ENCODE results near the gene FCN2. TPM values are rescaled to one million over a fixed set of nuclear protein-coding genes. Genes with fewer than 3 reads are reported as not detected.

FCN2 gene
- total RNA-seq, 6 experiments from 2014 or later: 46.6 to 116 (median 77.3) TPM

DNA sequence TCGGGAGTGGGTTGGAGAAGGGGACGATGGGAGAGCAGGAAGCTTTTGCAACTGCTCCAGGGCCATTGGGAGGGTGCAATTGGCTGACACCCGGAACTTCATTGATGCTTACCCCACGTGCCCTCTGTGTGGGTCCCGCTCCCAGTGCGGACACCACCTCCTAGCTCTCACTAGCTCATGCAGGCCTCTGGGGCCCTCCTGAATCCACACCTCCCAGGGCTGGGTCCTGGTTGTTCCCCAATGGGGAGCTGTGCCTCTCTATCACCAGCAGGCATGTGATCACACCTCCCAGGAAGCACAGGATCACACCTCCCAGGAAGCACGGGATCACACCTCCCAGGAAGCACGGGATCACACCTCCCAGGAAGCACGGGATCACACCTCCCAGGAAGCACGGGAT, 32.1 kb upstream of the FCN2 start:
- Histone ChIP-seq H3K27me3 (no peaks in the 10 kb centered on the region), H3K36me3 (no peaks in the 10 kb centered on the region), H3K4me3 (no peak overlapping the region), H3K9me3 (no peaks in the 10 kb centered on the region), H3K4me1 (no peaks in the 10 kb centered on the region), H3K27ac (no peak overlapping the region)
- intact Hi-C loops (cut with DNase I): no loop called here
- no CpG with 5 or more reads among the region's 10 CpGs for WGBS (ENCODE audit: insufficient coverage, low coverage, low lambda C conversion rate, missing lambda C conversion rate)
- DNase-seq: no peak
- TF ChIP-seq POLR2A (IDR thresholded peaks at IDR 0.05): no peak
- TF ChIP-seq, protein P1, sequence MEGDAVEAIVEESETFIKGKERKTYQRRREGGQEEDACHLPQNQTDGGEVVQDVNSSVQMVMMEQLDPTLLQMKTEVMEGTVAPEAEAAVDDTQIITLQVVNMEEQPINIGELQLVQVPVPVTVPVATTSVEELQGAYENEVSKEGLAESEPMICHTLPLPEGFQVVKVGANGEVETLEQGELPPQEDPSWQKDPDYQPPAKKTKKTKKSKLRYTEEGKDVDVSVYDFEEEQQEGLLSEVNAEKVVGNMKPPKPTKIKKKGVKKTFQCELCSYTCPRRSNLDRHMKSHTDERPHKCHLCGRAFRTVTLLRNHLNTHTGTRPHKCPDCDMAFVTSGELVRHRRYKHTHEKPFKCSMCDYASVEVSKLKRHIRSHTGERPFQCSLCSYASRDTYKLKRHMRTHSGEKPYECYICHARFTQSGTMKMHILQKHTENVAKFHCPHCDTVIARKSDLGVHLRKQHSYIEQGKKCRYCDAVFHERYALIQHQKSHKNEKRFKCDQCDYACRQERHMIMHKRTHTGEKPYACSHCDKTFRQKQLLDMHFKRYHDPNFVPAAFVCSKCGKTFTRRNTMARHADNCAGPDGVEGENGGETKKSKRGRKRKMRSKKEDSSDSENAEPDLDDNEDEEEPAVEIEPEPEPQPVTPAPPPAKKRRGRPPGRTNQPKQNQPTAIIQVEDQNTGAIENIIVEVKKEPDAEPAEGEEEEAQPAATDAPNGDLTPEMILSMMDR (IDR thresholded peaks at IDR 0.05): no peak
- ATAC-seq: no peak

DNA sequence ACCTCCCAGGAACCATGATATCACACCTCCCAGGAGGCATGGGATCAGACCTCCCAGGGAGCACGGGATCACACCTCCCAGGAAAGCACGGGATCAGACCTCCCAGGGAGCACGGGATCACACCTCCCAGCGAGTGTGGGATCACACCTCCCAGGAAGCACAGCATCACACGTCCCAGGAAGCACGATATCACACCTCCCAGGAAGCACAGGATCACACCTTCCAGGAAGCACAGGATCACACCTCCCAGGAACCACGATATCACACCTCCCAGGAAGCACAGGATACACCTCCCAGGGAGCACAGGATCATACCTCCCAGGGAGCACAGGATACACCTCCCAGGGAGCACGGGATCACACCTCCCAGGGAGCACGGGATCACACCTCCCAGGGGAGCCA, 30.0 kb upstream of the FCN2 start:
- Histone ChIP-seq H3K27me3 (no peaks in the 10 kb centered on the region), H3K9me3 (no peaks in the 10 kb centered on the region), H3K4me3 (no peak overlapping the region), H3K27ac (no peak overlapping the region), H3K4me1 (no peaks in the 10 kb centered on the region), H3K36me3 (no peaks in the 10 kb centered on the region)
- DNase-seq (no peak), ATAC-seq (no peak)
- 40% methylated on average over 1 of the region's 9 CpGs for WGBS (ENCODE audit: insufficient coverage, low coverage, low lambda C conversion rate, missing lambda C conversion rate)
- no peak for TF ChIP-seq POLR2A (IDR thresholded peaks at IDR 0.05)
- TF ChIP-seq, protein P1 (IDR thresholded peaks at IDR 0.05): no peak
- intact Hi-C loops (cut with DNase I): no loop called here

DNA sequence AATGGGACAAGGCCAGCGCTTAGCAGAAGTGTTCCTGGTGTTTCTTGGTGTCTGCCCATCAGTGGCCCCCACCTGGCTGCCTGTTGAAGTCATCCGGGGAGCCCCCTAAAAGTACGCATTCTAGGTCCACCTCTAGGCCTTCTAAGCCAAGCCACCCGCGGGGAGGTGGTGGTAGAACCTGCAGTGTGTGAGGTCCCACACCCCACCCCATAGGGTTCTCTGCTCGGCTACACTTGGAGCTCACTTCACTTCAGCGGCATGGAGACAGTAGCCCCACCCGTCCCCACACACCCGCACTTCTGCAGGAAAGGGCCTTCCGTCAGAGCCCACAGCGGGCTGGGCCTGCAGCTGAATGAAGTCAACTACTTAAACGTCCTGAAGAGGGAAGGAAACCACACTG, 29.6 kb upstream of the FCN2 start:
- no peaks in the 10 kb centered on the region for H3K4me1 ChIP-seq
- TF ChIP-seq, protein P1 (IDR thresholded peaks at IDR 0.05): no peak
- intact Hi-C loops (cut with DNase I): no loop called here
- H3K27me3 ChIP-seq: no peaks in the 10 kb centered on the region
- no peaks in the 10 kb centered on the region for H3K9me3 ChIP-seq
- 60% methylated on average over 5 of the region's 12 CpGs for WGBS (ENCODE audit: insufficient coverage, low coverage, low lambda C conversion rate, missing lambda C conversion rate)
- H3K27ac ChIP-seq: no peak overlapping the region
- DNase-seq (peak in 1 of 3 donors; percentile 30), ATAC-seq (no peak)
- H3K36me3 ChIP-seq: no peaks in the 10 kb centered on the region
- H3K4me3 ChIP-seq: no peak overlapping the region

DNA sequence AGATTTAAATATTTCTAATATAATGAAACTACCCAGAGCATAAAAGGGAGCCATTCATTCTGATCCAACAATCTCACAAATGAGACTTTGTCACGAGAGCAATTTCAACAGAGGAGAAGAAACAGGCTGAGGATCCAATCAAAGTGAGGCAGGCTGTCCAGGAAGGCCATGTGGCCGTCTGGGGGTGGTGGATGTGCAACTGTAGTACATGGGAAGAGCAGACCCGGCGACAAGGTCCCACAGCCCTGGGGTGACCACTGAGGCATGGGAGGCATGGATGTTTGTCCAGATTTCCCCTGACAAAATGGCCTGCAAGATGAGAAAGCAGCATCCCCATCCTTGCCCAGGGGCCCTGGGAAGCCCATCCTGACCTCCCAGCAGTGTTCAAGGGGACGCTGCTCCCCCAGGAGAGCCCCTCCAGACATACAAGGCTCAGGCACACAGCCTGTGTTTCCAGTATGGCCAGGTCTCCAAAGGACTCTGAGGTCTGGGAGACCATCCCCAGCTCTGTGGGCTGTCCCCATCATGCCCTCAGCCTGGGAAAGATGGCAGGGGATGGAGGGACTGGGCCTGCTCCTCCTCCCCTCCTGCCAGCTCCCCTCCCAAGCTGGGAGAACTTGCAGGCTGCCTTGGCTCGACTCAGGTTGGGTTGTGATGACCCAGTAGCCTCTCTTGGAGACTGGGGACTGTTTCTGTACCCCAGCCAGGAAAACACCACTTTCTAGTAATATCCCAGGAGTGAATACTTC, 27.5 kb upstream of the FCN2 start:
- Histone ChIP-seq H3K9me3 (no peaks in the 10 kb centered on the region), H3K27ac (no peak overlapping the region), H3K4me1 (no peaks in the 10 kb centered on the region), H3K27me3 (no peaks in the 10 kb centered on the region), H3K4me3 (no peak overlapping the region), H3K36me3 (no peaks in the 10 kb centered on the region)
- TF ChIP-seq, protein P1 (IDR thresholded peaks at IDR 0.05): no peak
- no peak for TF ChIP-seq POLR2A (IDR thresholded peaks at IDR 0.05)
- ATAC-seq (peak in 1 of 4 donors; percentile 39), DNase-seq (peak in 1 of 3 donors; percentile 22)
- WGBS (ENCODE audit: insufficient coverage, low coverage, low lambda C conversion rate, missing lambda C conversion rate): 50% methylated on average over 4 of the region's 6 CpGs
- intact Hi-C loops (cut with DNase I): no loop called here
